ENCODE results near the gene HMGCLL1.

Gene HMGCLL1

DNA sequence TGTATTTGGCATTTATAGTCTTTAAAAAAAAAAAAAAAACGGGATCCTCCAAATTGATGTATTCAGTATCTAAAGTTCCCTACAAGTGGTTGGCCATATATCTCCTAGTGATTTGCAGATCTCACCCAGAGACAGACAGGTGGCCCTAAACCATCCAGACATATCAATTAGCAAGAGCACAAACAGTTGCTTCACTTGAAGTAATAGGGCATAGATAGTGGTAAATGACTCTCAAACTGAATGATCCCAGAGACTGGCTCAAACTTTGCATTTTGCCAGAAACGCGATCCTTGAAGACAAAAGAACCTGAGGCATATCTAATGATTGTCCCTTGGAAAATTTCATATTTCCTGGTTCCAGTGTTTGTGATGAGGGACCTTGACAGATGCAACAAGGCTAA is 54.6 kb downstream of the HMGCLL1 start:
- Mint-ChIP-seq H3K36me3 (ENCODE audit: low read depth) (no peaks in the 10 kb centered on the region), H3K27ac (no peak overlapping the region), H3K9me3 (no peaks in the 10 kb centered on the region), H3K4me3 (no peak overlapping the region), H3K27me3 (ENCODE audit: low read depth, poor library complexity) (no peaks in the 10 kb centered on the region), H3K4me1 (no peaks in the 10 kb centered on the region)
- DNase-seq: no peak
- TF ChIP-seq, protein P1, sequence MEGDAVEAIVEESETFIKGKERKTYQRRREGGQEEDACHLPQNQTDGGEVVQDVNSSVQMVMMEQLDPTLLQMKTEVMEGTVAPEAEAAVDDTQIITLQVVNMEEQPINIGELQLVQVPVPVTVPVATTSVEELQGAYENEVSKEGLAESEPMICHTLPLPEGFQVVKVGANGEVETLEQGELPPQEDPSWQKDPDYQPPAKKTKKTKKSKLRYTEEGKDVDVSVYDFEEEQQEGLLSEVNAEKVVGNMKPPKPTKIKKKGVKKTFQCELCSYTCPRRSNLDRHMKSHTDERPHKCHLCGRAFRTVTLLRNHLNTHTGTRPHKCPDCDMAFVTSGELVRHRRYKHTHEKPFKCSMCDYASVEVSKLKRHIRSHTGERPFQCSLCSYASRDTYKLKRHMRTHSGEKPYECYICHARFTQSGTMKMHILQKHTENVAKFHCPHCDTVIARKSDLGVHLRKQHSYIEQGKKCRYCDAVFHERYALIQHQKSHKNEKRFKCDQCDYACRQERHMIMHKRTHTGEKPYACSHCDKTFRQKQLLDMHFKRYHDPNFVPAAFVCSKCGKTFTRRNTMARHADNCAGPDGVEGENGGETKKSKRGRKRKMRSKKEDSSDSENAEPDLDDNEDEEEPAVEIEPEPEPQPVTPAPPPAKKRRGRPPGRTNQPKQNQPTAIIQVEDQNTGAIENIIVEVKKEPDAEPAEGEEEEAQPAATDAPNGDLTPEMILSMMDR (IDR thresholded peaks at IDR 0.05): no peak

DNA sequence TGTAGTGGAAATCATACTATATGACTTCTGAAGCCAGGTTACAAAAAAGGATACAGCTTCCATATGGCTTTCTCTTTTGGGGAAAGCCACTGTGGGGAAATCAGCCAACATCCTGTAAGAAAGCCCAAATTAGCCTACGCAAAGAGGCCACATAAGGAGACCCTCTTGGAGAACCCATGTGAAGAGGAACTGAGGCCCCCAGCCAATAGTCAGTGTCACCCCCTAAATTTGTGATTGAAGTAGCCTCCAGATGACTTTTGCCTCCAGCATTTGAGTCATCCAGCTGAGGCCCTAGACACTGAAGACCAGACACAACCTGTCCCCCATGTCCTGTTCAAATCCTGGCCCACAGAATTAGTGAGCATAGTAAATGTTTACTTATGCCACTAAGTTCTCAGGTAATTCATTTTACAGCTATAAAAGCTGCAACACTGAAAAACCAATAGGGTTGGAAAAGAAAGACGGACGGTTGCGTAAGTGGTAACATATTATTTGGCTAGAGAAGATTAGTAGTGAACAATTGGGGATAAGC is 60.4 kb downstream of the HMGCLL1 start:
- Mint-ChIP-seq H3K27me3 (ENCODE audit: low read depth, poor library complexity) (no peaks in the 10 kb centered on the region), H3K4me3 (no peak overlapping the region), H3K36me3 (ENCODE audit: low read depth) (no peaks in the 10 kb centered on the region), H3K9me3 (no peaks in the 10 kb centered on the region), H3K27ac (no peak overlapping the region), H3K4me1 (no peaks in the 10 kb centered on the region)
- DNase-seq: no peak
- TF ChIP-seq, protein P1 (IDR thresholded peaks at IDR 0.05): no peak

DNA sequence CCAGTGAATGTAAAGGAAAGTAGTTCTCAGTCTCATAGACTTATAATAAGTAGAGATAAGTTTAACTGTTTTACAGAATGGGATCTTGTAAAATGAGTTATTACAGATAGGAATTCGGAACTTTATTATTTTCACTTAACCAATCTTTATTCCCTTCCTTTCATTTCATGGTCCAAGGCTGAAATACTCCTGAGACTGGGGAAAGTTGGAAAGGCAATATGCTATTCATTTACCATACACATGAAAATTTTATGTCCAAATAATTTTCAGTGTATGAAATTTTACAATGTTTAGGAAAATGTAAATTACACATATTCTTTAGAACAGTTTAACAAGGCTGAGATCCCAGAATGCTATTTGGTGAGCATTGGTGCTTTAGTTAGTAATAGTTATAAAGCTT is 62.3 kb downstream of the HMGCLL1 start:
- H3K36me3 Mint-ChIP-seq (ENCODE audit: low read depth): no peaks in the 10 kb centered on the region

DNA sequence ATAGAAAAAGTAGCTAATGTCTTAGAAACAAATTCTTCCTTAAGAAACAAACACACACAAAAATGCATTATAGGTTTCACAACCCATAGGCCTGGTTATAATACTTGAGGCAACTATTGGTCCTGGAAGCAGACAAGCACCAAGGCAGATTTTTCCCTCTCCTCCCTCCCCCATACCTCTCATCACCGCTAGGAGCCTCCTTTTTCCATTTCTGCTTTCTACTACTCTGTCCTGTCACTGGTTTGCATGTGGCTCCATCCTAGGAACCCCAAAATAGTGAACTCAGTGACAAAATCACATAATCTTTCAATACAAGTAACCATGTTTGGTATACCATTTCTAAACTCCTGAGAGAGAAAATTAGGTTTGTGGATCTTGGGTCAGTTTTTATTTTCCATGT is 66.1 kb downstream of the HMGCLL1 start:
- H3K4me3 Mint-ChIP-seq: no peak overlapping the region
- H3K27ac Mint-ChIP-seq: no peak overlapping the region
- no peaks in the 10 kb centered on the region for H3K4me1 Mint-ChIP-seq
- no peak for DNase-seq
- no peaks in the 10 kb centered on the region for H3K9me3 Mint-ChIP-seq
- no peaks in the 10 kb centered on the region for H3K36me3 Mint-ChIP-seq (ENCODE audit: low read depth)
- TF ChIP-seq, protein P1 (IDR thresholded peaks at IDR 0.05): no peak
- no peaks in the 10 kb centered on the region for H3K27me3 Mint-ChIP-seq (ENCODE audit: low read depth, poor library complexity)

More for the DNA sequence above, 62.3 kb downstream of the HMGCLL1 start:
- no peak for DNase-seq
- Mint-ChIP-seq H3K27me3 (ENCODE audit: low read depth, poor library complexity) (no peaks in the 10 kb centered on the region), H3K27ac (no peak overlapping the region), H3K4me3 (no peak overlapping the region), H3K4me1 (no peaks in the 10 kb centered on the region), H3K9me3 (no peaks in the 10 kb centered on the region)
- TF ChIP-seq, protein P1 (IDR thresholded peaks at IDR 0.05): no peak

DNA sequence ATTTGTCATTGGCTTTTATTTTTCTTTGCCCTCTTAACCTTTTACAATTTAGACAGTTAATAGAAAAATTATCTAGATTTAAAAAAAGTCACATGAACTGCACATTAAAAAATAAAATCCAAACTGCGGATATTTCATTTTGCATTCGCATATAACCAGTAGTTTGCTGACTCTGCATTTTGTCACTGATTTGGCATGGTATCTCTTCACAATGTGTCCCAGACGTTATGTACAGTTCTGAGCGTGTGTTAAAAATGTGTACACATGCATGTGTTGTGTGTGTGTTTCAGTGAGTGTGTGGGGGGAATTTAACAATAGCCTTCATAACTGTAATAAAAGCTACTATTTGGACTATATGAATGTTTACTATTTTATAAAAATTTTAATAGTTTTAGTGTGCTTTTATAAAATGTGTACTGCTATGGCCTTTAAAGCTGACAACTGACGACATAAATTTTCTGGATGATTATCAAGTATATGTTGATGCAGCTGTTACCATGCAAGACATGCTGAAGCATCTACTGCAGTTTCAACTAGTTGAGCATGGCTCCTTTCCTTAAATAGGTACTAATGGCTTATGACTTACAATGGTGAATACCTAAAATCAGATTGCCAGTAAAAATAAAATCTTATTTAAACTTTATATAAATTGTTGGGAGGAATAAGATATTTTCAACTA is 67.7 kb downstream of the HMGCLL1 start:
- Mint-ChIP-seq H3K27ac (no peak overlapping the region), H3K4me3 (no peak overlapping the region)

More for the DNA sequence above, 67.7 kb downstream of the HMGCLL1 start:
- no peaks in the 10 kb centered on the region for H3K9me3 Mint-ChIP-seq
- H3K27me3 Mint-ChIP-seq (ENCODE audit: low read depth, poor library complexity): no peaks in the 10 kb centered on the region
- peaks cover under 1% of the 10 kb centered on the region for H3K4me1 Mint-ChIP-seq
- DNase-seq: no peak
- no peaks in the 10 kb centered on the region for H3K36me3 Mint-ChIP-seq (ENCODE audit: low read depth)
- TF ChIP-seq, protein P1 (IDR thresholded peaks at IDR 0.05): no peak
